A204.1 (cell line): ENCODE data around the gene ERMARD.

Experiments used
- FAIRE-seq: peaks from 2 replicates; lab custom pipeline; 2012; peaks lifted over from hg19 to GRCh38; lab: Jason Lieb, UNC

ERMARD gene

GRCh38 chr6:169825558-169826225 lies 74.3 kb downstream of the ERMARD start:
- no peak for FAIRE-seq

- FAIRE-seq = no peak
Measured at GRCh38 chr6:169826697-169827096, 75.3 kb downstream of the ERMARD start.

GRCh38 chr6:169827290-169827717 lies 75.9 kb downstream of the ERMARD start:
- no peak for FAIRE-seq

GRCh38 chr6:169828176-169828575 lies 76.8 kb downstream of the ERMARD start:
- no peak for FAIRE-seq

- FAIRE-seq = no peak
Measured at GRCh38 chr6:169829786-169830185, 78.4 kb downstream of the ERMARD start.

GRCh38 chr6:169830876-169831275 lies 79.5 kb downstream of the ERMARD start:
- no peak for FAIRE-seq
